ENCODE results near the gene FILIP1.

DNA sequence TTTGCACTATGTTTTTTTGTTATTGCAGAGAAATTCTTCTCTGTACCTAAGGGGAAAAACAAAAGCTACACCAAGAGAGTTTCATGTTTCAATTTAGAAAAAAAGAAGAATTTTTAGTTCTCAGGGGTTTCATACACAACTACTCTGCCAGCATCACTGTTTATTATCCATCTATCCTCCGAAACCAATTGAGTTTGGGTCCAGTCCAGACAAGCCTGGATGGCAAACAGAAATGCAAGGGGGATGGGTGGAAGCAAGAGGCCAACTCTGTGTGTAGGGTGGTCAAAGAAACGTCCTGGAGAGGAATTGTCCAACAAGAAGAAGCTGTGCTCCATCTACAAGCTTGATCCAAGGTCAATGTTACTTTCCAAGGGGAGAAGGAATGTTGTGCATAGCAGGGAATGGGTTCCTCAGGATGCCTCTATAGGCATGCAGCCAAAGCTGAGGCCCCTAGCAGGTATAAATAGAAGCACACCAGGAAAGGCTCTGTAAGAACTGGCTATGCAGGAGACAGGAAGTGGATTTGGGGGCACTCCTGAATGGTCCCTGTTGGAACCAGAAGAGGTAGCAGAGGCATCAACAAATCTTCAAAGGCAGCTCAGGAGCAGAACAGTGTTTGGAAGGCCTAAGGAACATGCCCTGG is 64.4 kb downstream of the FILIP1 start:
- TF ChIP-seq POLR2A (IDR thresholded peaks at IDR 0.05; ENCODE audit: low read length) (no peak), RCOR1 (IDR thresholded peaks at IDR 0.05; ENCODE audit: low read depth, low read length) (no peak), CTCF (IDR thresholded peaks at IDR 0.05) (no peak), TP53 (CRISPR knock-in tag; IDR thresholded peaks at IDR 0.05) (no peak), MAX (IDR thresholded peaks at IDR 0.05) (no peak), PBX3 (IDR thresholded peaks at IDR 0.05) (no peak)

Measured in A549 (cell line).